SK-N-SH (cell line): ENCODE data around the gene HSPA1A. TPM values are rescaled to one million over a fixed set of nuclear protein-coding genes. Genes with fewer than 3 reads are reported as not detected.

ENCODE experiments used
- CTCF ChIA-PET: fragments of 300-600, 350-600 bp; formaldehyde crosslinking; extraction: SDS; loops from one replicate; lab custom pipeline; 2021; lab: Yijun Ruan, JAX
- POLR2A ChIA-PET: fragments of 350-600 bp; sonication (Branson Sonifier 250); formaldehyde crosslinking; extraction: SDS; loops from one replicate; lab custom pipeline; 2020; ENCODE audit warnings: antibody characterized with exemption, inconsistent platforms; lab: Yijun Ruan, JAX
- DNase-seq: peaks from one replicate; pipeline ENCODE4 v3.0.0; 2012
- H2AFZ ChIP-seq: fragments of 200-600 bp; sonication (generic); 2 replicates; pipeline ENCODE4 v1.8.1; 2016; ENCODE audit warnings: antibody characterized with exemption, mild to moderate bottlenecking, low read depth
- H3F3A ChIP-seq: fragments of 200-600 bp; sonication (generic); replicated peaks from 2 replicates; pipeline ENCODE3; 2016; ENCODE audit warnings: antibody characterized with exemption, mild to moderate bottlenecking; ENCODE audit not compliant: insufficient read depth
- H3K27ac ChIP-seq, 2 experiments: fragments of 200-500 bp in 1 of 2; fragments of 200-600 bp in 1 of 2; sonication (Bioruptor generic) in 1 of 2; sonication (generic), shearing (Covaris generic) in 1 of 2; 2 replicates each; pipeline versions ENCODE4 v1.5.1 to v1.6.1; 2014 to 2016; ENCODE audit warnings: low read depth in 2 of 2, inconsistent platforms in 1 of 2, low read length in 1 of 2, mild to moderate bottlenecking in 1 of 2, mixed read lengths in 1 of 2
- H3K27me3 ChIP-seq: fragments of 200-600 bp; sonication (generic), shearing (Covaris generic); 2 replicates; pipeline ENCODE4 v1.6.1; 2016; ENCODE audit warnings: mixed run types; ENCODE audit not compliant: insufficient read depth
- H3K36me3 ChIP-seq, 2 experiments: fragments of 200-500 bp in 1 of 2; fragments of 200-600 bp in 1 of 2; sonication (Bioruptor generic) in 1 of 2; sonication (generic) in 1 of 2; replicated peaks in 1 of 2; 2 replicates each; pipeline versions ENCODE3 to v1.5.1; 2014 to 2016; ENCODE audit warnings: low read length in 1 of 2, mild to moderate bottlenecking in 1 of 2; ENCODE audit not compliant: insufficient read depth in 2 of 2, control insufficient read depth in 1 of 2
- H3K4me1 ChIP-seq, 2 experiments: fragments of 200-500 bp in 1 of 2; fragments of 200-600 bp in 1 of 2; sonication (Bioruptor generic) in 1 of 2; sonication (generic), shearing (Covaris generic) in 1 of 2; 2 replicates each; pipeline versions ENCODE4 v1.5.1 to v1.6.1; 2014 to 2016; ENCODE audit warnings: low read depth in 1 of 2, low read length in 1 of 2, mixed run types in 1 of 2; ENCODE audit not compliant: insufficient read depth in 2 of 2, control insufficient read depth in 1 of 2
- H3K4me2 ChIP-seq: fragments of 200-600 bp; sonication (generic), shearing (Covaris generic); 2 replicates; pipeline ENCODE4 v1.6.1; 2017; ENCODE audit warnings: mixed run types
- H3K4me3 ChIP-seq, 2 experiments: fragments of 200-500 bp in 1 of 2; fragments of 200-600 bp in 1 of 2; sonication (Bioruptor generic) in 1 of 2; sonication (generic), shearing (Covaris generic) in 1 of 2; 2 replicates each; pipeline versions ENCODE4 v1.5.1 to v1.8.1; 2014 to 2016; ENCODE audit warnings: low read depth in 2 of 2, inconsistent platforms in 1 of 2, low read length in 1 of 2, mild to moderate bottlenecking in 1 of 2, mixed read lengths in 1 of 2, moderate library complexity in 1 of 2
- H3K79me2 ChIP-seq: fragments of 200-600 bp; sonication (generic); 2 replicates; pipeline ENCODE4 v1.8.1; 2017; ENCODE audit warnings: mild to moderate bottlenecking; ENCODE audit not compliant: insufficient read depth
- H3K9ac ChIP-seq: fragments of 200-600 bp; sonication (generic); 2 replicates; pipeline ENCODE4 v1.6.1; 2017; ENCODE audit warnings: mixed run types
- H3K9me2 ChIP-seq: fragments of 200-600 bp; sonication (generic); 2 replicates; pipeline ENCODE4 v1.6.1; 2017; ENCODE audit warnings: mixed run types
- H3K9me3 ChIP-seq: fragments of 200-600 bp; sonication (generic); 2 replicates; pipeline ENCODE4 v1.6.1; 2017; ENCODE audit warnings: mixed run types, mild to moderate bottlenecking, moderate library complexity
- H4K20me1 ChIP-seq: fragments of 200-600 bp; sonication (generic); 2 replicates; pipeline ENCODE4 v1.6.1; 2017; ENCODE audit warnings: mild to moderate bottlenecking, mixed run types; ENCODE audit not compliant: insufficient read depth
- CTCF ChIP-seq: fragments of 200-600 bp; sonication (generic); IDR thresholded peaks from 2 replicates; pipeline ENCODE4 v1.6.1; 2017; ENCODE audit warnings: antibody characterized with exemption, mild to moderate bottlenecking, moderate library complexity
- EZH2phosphoT487 ChIP-seq: fragments of 200-600 bp; sonication (generic); IDR thresholded peaks from 2 replicates; pipeline ENCODE4 v1.6.1; 2017; ENCODE audit warnings: low read depth, mixed run types, mild to moderate bottlenecking, antibody characterized with exemption, moderate library complexity, borderline replicate concordance
- FOSL2 ChIP-seq: IDR thresholded peaks from 2 replicates; pipeline ENCODE4 v1.4.0; 2012; ENCODE audit warnings: low read depth, mild to moderate bottlenecking, moderate library complexity, borderline replicate concordance
- FOXJ3 ChIP-seq: sonication (generic); formaldehyde crosslinking; IDR thresholded peaks from 2 replicates; pipeline ENCODE4 v1.5.1; 2020; ENCODE audit warnings: mild to moderate bottlenecking, missing genetic modification reagents
- FOXM1 ChIP-seq: IDR thresholded peaks from 2 replicates; pipeline ENCODE4 v1.4.0; 2012; ENCODE audit warnings: low read depth, mild to moderate bottlenecking
- IRF3 ChIP-seq: fragments of 150-350 bp; IDR thresholded peaks from 2 replicates; pipeline ENCODE4 v1.6.1; 2016; ENCODE audit warnings: mild to moderate bottlenecking, low read depth, low read length
- MAX ChIP-seq: IDR thresholded peaks from 2 replicates; pipeline ENCODE4 v1.4.0; 2012; ENCODE audit warnings: low read depth
- NFIC ChIP-seq: IDR thresholded peaks from 2 replicates; pipeline ENCODE4 v1.4.0; 2012; ENCODE audit warnings: borderline replicate concordance
- POLR2AphosphoS5 ChIP-seq: IDR thresholded peaks from 2 replicates; pipeline ENCODE4 v1.6.1; 2012; ENCODE audit warnings: low read depth, low read length
- RAD21 ChIP-seq: IDR thresholded peaks from 2 replicates; pipeline ENCODE4 v1.6.1; 2012; ENCODE audit warnings: mild to moderate bottlenecking, low read length
- RXRA ChIP-seq: IDR thresholded peaks from 2 replicates; pipeline ENCODE4 v1.4.0; 2012; ENCODE audit warnings: low read depth, mild to moderate bottlenecking, borderline replicate concordance
- SIN3A ChIP-seq: IDR thresholded peaks from 2 replicates; pipeline ENCODE4 v1.6.1; 2012; ENCODE audit warnings: low read depth, mild to moderate bottlenecking, low read length, moderate library complexity, borderline replicate concordance
- TAF1 ChIP-seq: IDR thresholded peaks from 2 replicates; pipeline ENCODE4 v1.6.1; 2012; ENCODE audit warnings: low read depth, mild to moderate bottlenecking, low read length, moderate library complexity, borderline replicate concordance
- USF1 ChIP-seq: IDR thresholded peaks from 2 replicates; pipeline ENCODE4 v1.4.0; 2012; ENCODE audit warnings: low read depth, borderline replicate concordance
- USF2 ChIP-seq: fragments of 150-350 bp; IDR thresholded peaks from 2 replicates; pipeline ENCODE4 v1.6.1; 2017; ENCODE audit warnings: antibody characterized with exemption, low read length, low read depth, borderline replicate concordance
- ZBTB33 ChIP-seq: IDR thresholded peaks from 2 replicates; pipeline ENCODE4 v1.4.0; 2012; ENCODE audit warnings: low read depth, borderline replicate concordance
- WGBS: methylation state at CpG from one replicate; pipeline ENCODE4 v1.1.6; 2017; ENCODE audit warnings: low lambda C conversion rate; 5-methylcytosine and 5-hydroxymethylcytosine counted together
- polyA plus RNA-seq, 3 experiments: library from polyadenylated mRNA; depleted of rRNA; stranded (reverse); fragments of >200 nt; gene quantifications; 2 replicates each; pipeline ENCODE4 v1.2.3, GENCODE V29; 2012

Gene HSPA1A
- polyA plus RNA-seq, 1 of the 3 experiments (the other 2 are of a cell fraction), result 119 TPM

GRCh38 chr6:31771992-31772358, 43.4 kb upstream of the HSPA1A start (continued):
- TF ChIP-seq SIN3A (no peak), MAX (no peak)
- TF ChIP-seq, all 33 proteins: peak for 0

- TF ChIP-seq IRF3, result no peak
- no peak for TF ChIP-seq RAD21
- TF ChIP-seq POLR2AphosphoS5, result no peak
- no peak for TF ChIP-seq TAF1
- no peak for TF ChIP-seq FOSL2
- no peak for TF ChIP-seq CTCF
- TF ChIP-seq EZH2phosphoT487, result no peak
- TF ChIP-seq RXRA, result no peak
- no peak for TF ChIP-seq FOXJ3 (CRISPR knock-in tag)
- TF ChIP-seq FOXM1, result no peak
- TF ChIP-seq NFIC, result no peak
- no peak for TF ChIP-seq ZBTB33
- no peak for TF ChIP-seq USF2
- TF ChIP-seq USF1, result no peak
- TF ChIP-seq MAX, result no peak
- ChIA-PET CTCF (interaction anchor here (0.8 to 9.9 kb wide), 3 partner anchors 16 to 55 kb away, joined by 3 to 62 read pairs (median 5); no protein-coding TSS in a partner anchor), POLR2A (interaction anchor here (1.2 kb wide), 1 partner anchor 39 kb away, joined by 3 read pairs; the partner anchor contains the start of gene CLIC1)
- Histone ChIP-seq H3K4me3 (no peak overlapping the region), H3K36me3 (peaks cover 0 to 15% of the 10 kb centered on the region in 2 experiments), H3K9ac (no peak overlapping the region), H3K79me2 (no peaks in the 10 kb centered on the region), H3K27ac (no peak overlapping the region), H4K20me1 (no peaks in the 10 kb centered on the region), H3K4me1 (peaks cover 9 to 10% of the 10 kb centered on the region in 2 experiments; a peak in 2 of 4 replicates), H3K4me2 (no peak overlapping the region), H3K9me2 (no peaks in the 10 kb centered on the region), H3K9me3 (no peaks in the 10 kb centered on the region), H3F3A (peaks cover 3% of the 10 kb centered on the region), H3K27me3 (no peaks in the 10 kb centered on the region), H2AFZ (no peak overlapping the region)
- no peak for DNase-seq
- 83% methylated on average over 4 of the region's 4 CpGs for WGBS
Observed at GRCh38 chr6:31775184-31775583, 40.2 kb upstream of the HSPA1A start.
